NCI-H2227 (cell line): ENCODE results near the gene NTRK3.

Experiments
- DNase-seq: peaks from one replicate; lab custom pipeline; 2025; ENCODE audit not compliant: unreplicated experiment; lab: John Stamatoyannopoulos, UW

The NTRK3 gene

DNA sequence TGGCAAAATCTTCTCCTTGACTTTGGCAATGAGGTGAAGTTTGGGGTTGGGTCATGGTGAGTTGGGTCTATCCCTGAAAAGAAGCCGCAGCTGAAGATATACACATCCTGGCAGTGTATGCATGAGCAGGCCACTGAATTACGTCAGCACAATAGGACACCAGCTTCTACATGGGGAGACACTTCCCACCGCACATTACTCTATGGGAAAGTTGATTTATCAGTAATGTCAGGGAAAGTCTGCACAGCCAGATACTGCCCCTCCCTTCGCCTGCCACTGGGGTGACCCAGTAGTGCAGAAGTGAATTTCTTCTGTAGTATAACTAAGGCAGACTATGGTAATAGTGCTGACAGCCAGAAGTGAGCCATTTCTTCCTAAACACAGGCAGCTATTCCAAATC lies 245.0 kb downstream of the NTRK3 start:
- DNase-seq = no peak

GRCh38 chr15:88006146-88006545 lies 250.4 kb downstream of the NTRK3 start:
- no peak for DNase-seq

GRCh38 chr15:88004399-88004798 lies 252.1 kb downstream of the NTRK3 start:
- no peak for DNase-seq

- no peak for DNase-seq
These were observed 252.8 kb downstream of the NTRK3 start for GRCh38 chr15:88003541-88004327.

DNA sequence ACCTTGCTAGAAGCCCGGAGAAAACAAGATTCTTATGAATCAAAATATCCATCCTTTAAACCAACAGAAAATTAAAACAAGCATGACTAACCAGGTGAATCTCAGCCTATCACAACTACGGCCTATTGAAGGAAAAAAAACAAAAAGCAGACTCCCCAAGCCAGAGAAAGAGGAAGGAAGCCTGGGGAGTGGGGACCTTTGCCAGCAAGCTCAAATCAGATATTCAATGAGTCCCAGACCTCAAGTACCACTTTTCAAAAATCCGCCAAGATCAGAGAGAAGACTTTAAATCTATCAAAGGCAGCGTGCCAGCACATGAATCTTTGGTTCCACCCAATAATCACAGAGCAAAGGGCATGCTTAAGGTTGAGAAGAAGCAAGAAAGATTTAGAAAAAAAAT lies 253.8 kb downstream of the NTRK3 start:
- no peak for DNase-seq

- no peak for DNase-seq
These were observed 257.9 kb downstream of the NTRK3 start for GRCh38 chr15:87998630-87999029.

DNA sequence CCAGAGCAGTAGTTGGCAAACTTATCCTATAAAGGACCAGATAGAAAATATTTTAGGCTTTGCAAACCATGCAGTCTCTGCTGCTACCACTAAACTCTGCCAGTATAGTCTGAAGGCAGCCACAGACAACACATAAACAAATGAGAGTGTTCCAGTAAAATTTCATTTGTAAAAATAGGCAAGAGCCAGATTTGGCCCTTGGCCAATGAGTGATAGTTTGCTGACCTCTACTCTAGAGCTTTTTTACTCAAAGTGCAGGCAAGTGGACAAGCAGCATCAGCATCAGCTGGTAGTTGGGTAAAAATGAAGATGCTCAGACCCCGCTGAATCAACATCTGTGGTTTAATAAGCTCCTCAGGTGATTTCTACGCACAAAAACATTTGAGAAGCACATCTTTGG lies 269.8 kb downstream of the NTRK3 start:
- no peak for DNase-seq

- no peak for DNase-seq
These were observed 271.1 kb downstream of the NTRK3 start for GRCh38 chr15:87985451-87985850.

DNA sequence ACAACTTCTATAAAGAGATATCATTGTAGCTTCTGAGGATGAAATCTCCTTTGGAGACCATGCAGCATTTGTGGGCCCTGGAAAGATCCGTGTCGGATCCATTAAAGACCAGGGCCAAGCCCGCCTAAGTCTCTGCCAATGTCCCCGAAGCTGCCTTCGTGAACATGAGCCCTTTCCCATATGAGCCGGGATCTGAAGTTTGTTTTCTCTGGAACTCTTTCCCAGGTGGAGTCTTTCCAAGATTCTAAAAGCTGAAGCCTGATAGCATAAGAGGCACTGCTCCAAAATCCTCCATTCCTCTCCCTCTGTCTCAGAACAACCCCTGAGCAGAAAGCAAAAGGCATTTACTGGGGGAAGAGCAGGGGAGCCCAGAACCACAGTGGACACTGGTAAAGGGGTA lies 274.6 kb downstream of the NTRK3 start:
- no peak for DNase-seq

- DNase-seq = no peak
These were observed 278.6 kb downstream of the NTRK3 start for GRCh38 chr15:87977907-87978306.

- DNase-seq = no peak
These were observed 280.0 kb downstream of the NTRK3 start for GRCh38 chr15:87976552-87976951.

DNA sequence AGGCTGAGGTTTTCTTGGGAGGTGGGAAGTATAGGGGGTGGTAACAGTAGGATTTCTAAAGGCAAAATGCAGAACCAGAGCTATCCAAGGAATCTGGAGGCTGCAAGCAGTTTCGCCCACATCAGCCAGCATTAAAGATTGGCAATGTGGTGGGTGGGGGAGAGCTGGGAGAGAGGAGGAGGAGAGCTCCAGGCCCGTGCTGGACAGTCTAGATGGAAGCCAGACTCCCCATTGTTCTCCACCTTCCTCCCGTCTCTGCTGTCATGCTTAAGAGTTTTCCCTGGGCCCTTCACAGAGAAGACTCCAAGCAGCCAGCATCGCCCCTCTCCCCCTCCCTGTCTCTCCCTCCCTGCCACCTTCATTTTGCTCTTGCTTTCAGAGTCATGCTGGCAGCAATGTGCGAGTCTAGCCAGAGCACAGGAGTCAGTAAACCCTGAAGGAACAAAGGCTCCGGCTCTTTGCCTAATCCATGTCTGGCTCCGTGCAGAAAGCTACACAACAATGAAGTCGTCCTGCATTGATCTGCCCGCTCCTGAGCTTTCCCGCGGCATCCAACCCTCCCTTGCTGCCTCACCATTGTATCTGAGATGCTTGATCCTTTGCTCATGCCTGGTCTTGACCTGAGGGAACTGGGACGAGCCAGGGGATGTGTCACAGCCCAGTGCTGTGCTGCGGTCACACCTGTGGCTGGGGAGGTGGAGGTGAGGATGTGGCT lies 282.9 kb downstream of the NTRK3 start:
- no peak for DNase-seq

DNA sequence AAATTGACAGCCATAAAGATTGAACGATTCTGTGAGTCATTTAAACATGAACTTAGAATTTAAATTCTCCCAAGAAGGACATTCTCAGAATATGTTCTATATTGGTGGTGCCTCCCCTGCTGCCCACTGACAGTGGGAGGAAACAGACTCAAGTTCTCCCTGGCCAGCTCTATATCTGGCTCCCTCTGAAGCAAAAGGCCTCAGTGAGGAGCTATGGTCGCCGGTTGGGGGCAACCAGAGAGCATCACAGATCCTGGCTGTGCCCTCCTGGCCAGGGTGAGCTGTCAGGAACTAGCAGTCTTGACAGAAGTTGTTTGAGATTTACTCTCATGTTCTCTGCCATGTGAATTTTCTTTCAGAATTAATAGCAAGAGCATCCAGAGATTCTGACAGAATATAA lies 285.5 kb downstream of the NTRK3 start:
- DNase-seq = no peak

GRCh38 chr15:87967951-87968350 lies 288.6 kb downstream of the NTRK3 start:
- no peak for DNase-seq

DNA sequence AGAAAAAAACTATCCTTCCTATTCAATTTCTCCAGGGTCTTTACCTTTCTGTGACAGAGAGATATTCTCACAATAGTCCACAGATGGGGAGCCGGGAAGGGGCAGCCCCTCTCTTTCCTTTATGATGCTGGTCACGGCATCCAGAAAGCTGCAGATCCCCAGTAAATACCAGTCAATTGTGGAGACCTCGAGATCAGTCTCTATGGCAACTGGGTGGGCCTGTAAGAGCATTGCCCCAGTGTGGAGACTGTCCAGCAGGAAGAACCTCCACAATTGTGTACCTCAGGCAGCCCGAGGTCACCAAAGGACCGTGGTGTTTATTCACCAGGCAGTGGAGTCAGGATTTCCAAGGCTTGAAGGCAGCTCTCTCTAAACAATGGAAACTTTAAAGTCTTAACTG lies 291.2 kb downstream of the NTRK3 start:
- DNase-seq = no peak

DNA sequence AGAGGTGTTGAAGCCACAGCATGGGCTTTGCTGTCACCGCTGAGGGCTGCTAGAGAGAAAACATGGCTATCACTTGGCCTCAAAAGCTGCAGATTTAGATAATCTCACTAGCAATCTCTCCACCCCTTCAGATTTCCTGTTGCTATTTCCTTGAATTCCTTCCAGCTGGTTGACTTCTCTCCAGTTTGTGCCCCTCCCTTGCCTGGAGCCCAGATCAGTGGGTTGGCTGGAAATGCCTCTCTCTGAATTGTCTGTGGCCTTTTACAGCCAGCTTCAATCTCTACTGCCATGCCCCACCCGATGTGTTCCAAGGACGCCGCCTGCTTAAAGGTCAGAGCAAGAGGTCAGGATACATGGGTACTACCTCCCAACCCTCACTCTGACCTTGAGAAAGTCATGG lies 294.1 kb downstream of the NTRK3 start:
- DNase-seq = no peak

DNA sequence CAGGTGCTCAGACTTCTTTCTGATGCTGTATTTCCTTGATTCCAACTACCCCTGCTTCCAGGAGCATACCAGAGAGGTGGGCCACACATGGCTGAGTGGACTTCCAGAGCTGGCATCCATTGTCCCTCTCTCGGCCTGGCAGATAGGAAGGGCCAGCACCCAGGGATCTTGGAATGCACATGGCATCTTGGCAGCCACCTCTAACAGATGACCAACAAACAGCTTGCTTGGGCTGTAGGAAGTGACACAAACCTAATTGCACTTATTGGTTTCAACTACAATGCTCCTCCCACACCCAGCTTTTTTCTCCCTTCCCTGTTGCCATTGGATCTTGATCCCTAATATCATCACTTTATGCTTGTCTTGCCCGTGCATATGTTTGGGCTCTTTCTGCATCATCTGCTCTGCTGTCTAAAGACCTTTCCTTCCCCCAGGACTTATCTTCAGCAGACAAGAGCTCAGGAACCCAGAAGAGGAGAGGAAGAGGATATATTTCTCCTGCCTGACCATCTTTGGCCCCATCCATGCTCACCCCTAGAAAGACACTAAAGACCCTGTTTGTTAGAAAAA lies 294.6 kb downstream of the NTRK3 start:
- DNase-seq = no peak

- DNase-seq = no peak
These were observed 296.9 kb downstream of the NTRK3 start for GRCh38 chr15:87959662-87960061.

DNA sequence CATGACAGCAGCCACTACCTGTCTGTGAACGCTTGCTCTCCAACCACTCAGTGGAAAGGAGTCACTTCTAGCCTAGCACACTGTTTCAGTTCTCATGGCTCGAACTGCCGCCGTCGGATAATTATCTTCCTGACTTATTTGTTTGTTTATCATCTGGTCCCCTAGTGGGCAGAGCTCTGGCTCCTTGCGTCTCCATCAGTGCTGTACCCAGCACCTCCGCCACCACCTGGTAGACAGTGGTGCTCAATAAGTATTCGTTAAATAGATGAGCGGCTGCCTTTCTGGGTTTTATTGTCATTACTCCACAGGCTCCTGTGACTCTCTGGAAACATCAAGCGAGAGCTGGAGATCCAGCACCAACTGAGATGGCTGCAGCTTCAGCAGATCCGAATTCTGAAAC lies 297.5 kb downstream of the NTRK3 start:
- no peak for DNase-seq

- DNase-seq = no peak
These were observed 301.1 kb downstream of the NTRK3 start for GRCh38 chr15:87955284-87955909.

GRCh38 chr15:87954793-87955192 lies 301.7 kb downstream of the NTRK3 start:
- no peak for DNase-seq

DNA sequence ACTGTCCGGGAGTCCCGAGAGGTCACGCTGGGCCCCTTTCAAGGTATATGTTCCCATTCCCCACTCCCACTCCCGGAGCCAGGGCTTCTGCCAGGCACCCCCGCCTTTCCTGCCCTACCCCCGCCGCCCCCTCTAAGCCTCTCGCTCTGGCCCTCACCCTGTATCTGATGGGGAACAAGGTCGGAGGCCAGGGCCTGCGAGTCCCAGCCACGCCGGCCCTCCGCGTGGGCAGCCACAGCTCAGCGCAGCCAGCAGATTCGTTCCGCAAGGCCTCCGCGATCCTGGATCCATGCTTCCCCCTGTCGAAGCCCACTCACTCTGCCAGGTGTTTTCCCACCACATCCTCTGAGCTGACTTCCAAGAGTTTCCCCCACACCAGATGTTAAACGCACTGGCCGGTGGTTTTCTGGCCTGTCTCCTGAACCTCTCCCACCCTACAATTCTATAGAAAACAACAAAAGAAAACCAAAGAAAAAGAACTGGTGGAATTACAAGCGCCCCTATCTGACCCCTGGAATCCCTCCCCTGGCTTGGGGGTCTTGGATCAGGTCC lies 303.7 kb downstream of the NTRK3 start:
- no peak for DNase-seq
